HepG2 (cell line): ENCODE data around the gene FMNL2. TPM values are rescaled to one million over a fixed set of nuclear protein-coding genes. Genes with fewer than 3 reads are reported as not detected.

Experiments used
- ATAC-seq: fragments of 200-7000 bp; cut with Tn5 transposase; 3 replicates; pipeline ENCODE4 v1.9.1; 2020; ENCODE audit warnings: mild to moderate bottlenecking, moderate library complexity
- BruUV-seq: library from RNA; stranded (reverse); fragments of 400-500 nt; replicated peaks from 2 replicates; lab custom pipeline; 2021; lab: Mats Ljungman, UMichigan
- CTCF ChIA-PET: fragments of 300-600 bp; formaldehyde crosslinking; extraction: SDS; loops from one replicate; lab custom pipeline; 2021; ENCODE audit warnings: low total read pairs, inconsistent platforms, low intra/inter-chr PET ratio; lab: Yijun Ruan, JAX
- POLR2A ChIA-PET: fragments of 350-600 bp; sonication (Branson Sonifier 250); formaldehyde crosslinking; loops from one replicate; lab custom pipeline; 2020; ENCODE audit warnings: antibody characterized with exemption, inconsistent platforms; lab: Yijun Ruan, JAX
- DNase-seq: peaks from one replicate; pipeline ENCODE4 v3.0.0-alpha.2; 2015; ENCODE audit warnings: low spot score
- FAIRE-seq: peaks from 3 replicates; lab custom pipeline; 2011; peaks lifted over from hg19 to GRCh38; lab: Jason Lieb, UNC
- H2AFZ ChIP-seq: one replicate; pipeline ENCODE4 v1.6.1; 2011; ENCODE audit warnings: low read length, inconsistent platforms
- H3K27ac ChIP-seq: fragments of 300-600 bp; 3 replicates; pipeline ENCODE4 v1.8.0; 2011; ENCODE audit warnings: mixed run types, mild to moderate bottlenecking, mixed read lengths, low read length, inconsistent platforms; ENCODE audit not compliant: insufficient read depth; ENCODE audit errors: extremely low read length
- H3K27me3 ChIP-seq, 2 experiments: fragments of 200-600 bp in 1 of 2; 2 replicates in 1 of 2; 3 replicates in 1 of 2; pipeline versions ENCODE4 v1.6.0 to v1.8.0; 2011; ENCODE audit warnings: low read length in 2 of 2, mild to moderate bottlenecking in 2 of 2, moderate library complexity in 2 of 2, inconsistent platforms in 1 of 2; ENCODE audit not compliant: insufficient read depth in 2 of 2, control insufficient read depth in 1 of 2
- H3K36me3 ChIP-seq, 2 experiments: fragments of 200-600 bp in 1 of 2; replicated peaks in 1 of 2; 2 replicates in 1 of 2; 3 replicates in 1 of 2; pipeline versions ENCODE4 v1.5.1 to v1.8.0; 2011; ENCODE audit warnings: low read length in 2 of 2, inconsistent platforms in 1 of 2; ENCODE audit not compliant: insufficient read depth in 2 of 2, control insufficient read depth in 1 of 2
- H3K4me1 ChIP-seq: 2 replicates; pipeline ENCODE4 v1.5.1; 2012; ENCODE audit warnings: low read length, inconsistent platforms; ENCODE audit not compliant: insufficient read depth
- H3K4me2 ChIP-seq: 2 replicates; pipeline ENCODE4 v1.6.0; 2011; ENCODE audit warnings: low read depth, low read length, inconsistent platforms
- H3K4me3 ChIP-seq, 3 experiments: fragments of 200-600 bp in 1 of 3; sonication (generic), shearing (Covaris generic) in 1 of 3; replicated peaks in 1 of 3; 2 replicates each; pipeline ENCODE4 v1.5.1; 2011 to 2016; ENCODE audit warnings: low read length in 3 of 3, inconsistent platforms in 2 of 3, low read depth in 2 of 3, mild to moderate bottlenecking in 2 of 3, control low read depth in 1 of 3, mixed read lengths in 1 of 3; ENCODE audit not compliant: insufficient read depth in 1 of 3
- H3K79me2 ChIP-seq: one replicate; pipeline ENCODE4 v1.6.1; 2011; ENCODE audit warnings: low read length, inconsistent platforms; ENCODE audit not compliant: insufficient read depth
- H3K9ac ChIP-seq: 2 replicates; pipeline ENCODE4 v1.6.0; 2011; ENCODE audit warnings: mild to moderate bottlenecking, low read depth, low read length, inconsistent platforms; ENCODE audit not compliant: insufficient read depth
- H3K9me3 ChIP-seq: 2 replicates; pipeline ENCODE4 v1.5.1; 2012; ENCODE audit warnings: mild to moderate bottlenecking, low read length
- H4K20me1 ChIP-seq: 2 replicates; pipeline ENCODE4 v1.6.0; 2011; ENCODE audit warnings: inconsistent platforms, mild to moderate bottlenecking, low read length, moderate library complexity; ENCODE audit not compliant: insufficient read depth
- FOXA3 ChIP-seq: IDR thresholded peaks from 2 replicates; pipeline ENCODE4 v1.6.1; 2016; ENCODE audit warnings: missing genetic modification reagents, missing compliant biosample characterization
- MIXL1 ChIP-seq: IDR thresholded peaks from 2 replicates; pipeline ENCODE4 v1.6.1; 2016
- POLR2AphosphoS2 ChIP-seq: IDR thresholded peaks from 2 replicates; pipeline ENCODE4 v1.6.1; 2011; ENCODE audit warnings: low read depth, low read length, improper control_type of control experiment
- RBM22 ChIP-seq: fragments of 200-400 bp; formaldehyde crosslinking; optimal IDR thresholded peaks from 2 replicates; pipeline ENCODE3; 2017; ENCODE audit warnings: mild to moderate bottlenecking, low read length, moderate library complexity
- RBM39 ChIP-seq: fragments of 200-400 bp; formaldehyde crosslinking; IDR thresholded peaks from one replicate; pipeline ENCODE4 v1.6.1; 2018; ENCODE audit warnings: antibody characterized with exemption, mild to moderate bottlenecking, low read depth, low read length; ENCODE audit not compliant: poor library complexity, severe bottlenecking
- SMAD1 ChIP-seq: sonication (generic); formaldehyde crosslinking; IDR thresholded peaks from 2 replicates; pipeline ENCODE4 v1.4.0; 2020; ENCODE audit warnings: missing genetic modification reagents, low read depth, mild to moderate bottlenecking, borderline replicate concordance
- ZFX ChIP-seq: sonication (generic); formaldehyde crosslinking; IDR thresholded peaks from 2 replicates; pipeline ENCODE4 v1.4.0; 2020; ENCODE audit warnings: mild to moderate bottlenecking, low read depth, missing genetic modification reagents, moderate library complexity
- ZNF770 ChIP-seq: sonication (generic); formaldehyde crosslinking; IDR thresholded peaks from 2 replicates; pipeline ENCODE4 v1.5.0; 2020; ENCODE audit warnings: mild to moderate bottlenecking, missing genetic modification reagents
- ZNF792 ChIP-seq: IDR thresholded peaks from 2 replicates; pipeline ENCODE4 v1.6.1; 2016
- WGBS: methylation state at CpG from one replicate; pipeline ENCODE4 v1.1.6; 2017; ENCODE audit warnings: low lambda C conversion rate; 5-methylcytosine and 5-hydroxymethylcytosine counted together
- in situ Hi-C: cut with HindIII; loops from 2 replicates; pipeline ENCODE4 v1.10.0; 2017; ENCODE audit warnings: low pct_unique_long_range_greater_than_20kb; ENCODE audit not compliant: extremely low pct_ligation_motif_present
- intact Hi-C: fragments of 100-400 bp; cut with micrococcal nuclease; formaldehyde crosslinking; loops from one replicate; pipeline ENCODE4 v1.10.0; 2022; ENCODE audit not compliant: unreplicated experiment
- polyA plus RNA-seq, 8 experiments: library from polyadenylated mRNA; depleted of rRNA in 3 of 8; stranded (reverse) in 7 of 8; unstranded in 1 of 8; fragments of >200 nt; fragmentation: Illumina TruSeq in 4 of 8; extraction: Trizol in 4 of 8; gene quantifications; 2 replicates each; pipeline versions ENCODE4 v1.2.1 to v1.2.3, GENCODE V29; 2011 to 2016; ENCODE audit warnings: low read depth in 4 of 8, missing spikeins in 1 of 8, mixed read lengths in 1 of 8; ENCODE audit not compliant: insufficient read depth in 1 of 8
- total RNA-seq, 5 experiments: library from RNA; depleted of rRNA; stranded (reverse); fragments of >200 nt; fragmentation: Illumina TruSeq; extraction: Trizol; gene quantifications; 2 replicates each; pipeline ENCODE4 v1.2.3, GENCODE V29; 2016; ENCODE audit warnings: low read depth in 1 of 5
- TF ChIP-seq, protein P1 (sequence below): sonication (generic); formaldehyde crosslinking; IDR thresholded peaks from 2 replicates; pipeline ENCODE4 v1.4.0; 2020; ENCODE audit warnings: missing genetic modification reagents, borderline replicate concordance
- TF ChIP-seq, protein P2 (sequence below): sonication (generic); formaldehyde crosslinking; IDR thresholded peaks from 2 replicates; pipeline ENCODE4 v1.4.0; 2020; ENCODE audit warnings: missing genetic modification reagents

Gene FMNL2
- total and polyA plus RNA-seq, 2 of the 13 experiments (the other 11 are each of a cell fraction or from before 2014, with no cell fraction given), result 66.5 to 67.7 TPM

DNA sequence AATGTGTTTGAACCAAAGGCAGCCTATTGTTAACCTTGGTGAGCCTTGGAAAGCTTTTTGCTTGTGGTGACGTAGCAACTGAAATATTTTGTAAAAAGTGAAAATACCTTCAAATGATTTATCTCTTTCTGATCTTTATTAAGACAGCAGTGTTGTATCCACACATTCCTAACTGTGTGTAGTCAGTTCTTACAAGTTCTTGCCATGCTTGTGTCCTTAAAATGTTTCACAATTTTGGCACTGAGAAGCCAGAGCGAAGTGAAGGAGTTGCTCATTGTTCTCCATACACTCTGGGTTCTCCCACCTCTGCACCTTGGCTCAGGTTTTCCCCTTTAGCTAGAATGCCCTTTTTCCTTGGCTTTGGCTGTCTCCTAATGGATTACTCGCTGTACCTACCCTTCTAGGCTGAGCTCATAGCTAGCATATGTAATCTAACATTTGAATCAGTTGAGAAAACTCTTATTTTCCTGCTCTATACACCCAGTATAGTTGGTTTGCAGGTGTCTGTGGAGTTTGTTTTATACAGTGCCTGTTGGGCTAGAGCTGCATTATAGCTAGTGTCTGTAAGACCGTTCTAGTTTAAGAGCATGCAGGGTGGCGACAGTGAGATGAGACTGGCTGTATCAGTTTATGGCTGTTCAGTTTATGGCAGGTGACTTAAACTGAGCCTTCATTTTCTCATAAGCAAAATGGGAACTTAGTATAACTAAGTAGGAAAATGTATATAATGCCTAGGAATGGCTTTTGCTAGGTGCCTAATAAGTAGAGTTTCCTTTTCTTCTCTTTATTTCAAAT lies 45.5 kb downstream of the FMNL2 start:
- Histone ChIP-seq H3K36me3 (no peaks in the 10 kb centered on the region), H3K27ac (no peak overlapping the region), H3K27me3 (no peaks in the 10 kb centered on the region), H3K4me2 (no peak overlapping the region), H2AFZ (no peak overlapping the region), H3K4me1 (peaks cover 65% of the 10 kb centered on the region), H3K9me3 (no peaks in the 10 kb centered on the region), H4K20me1 (peaks cover 79% of the 10 kb centered on the region), H3K9ac (no peak overlapping the region), H3K4me3 (no peak overlapping the region), H3K79me2 (peaks cover 98% of the 10 kb centered on the region)
- BruUV-seq, result no TSS peak
- ATAC-seq (no peak), DNase-seq (no peak), FAIRE-seq (no peak)
- peak; percentile 30 for TF ChIP-seq RBM22
- TF ChIP-seq ZNF792, result no peak
- intact Hi-C loops (no loop called here), in situ Hi-C loops (no loop called here)
- POLR2A ChIA-PET, result no interaction called here
- CTCF ChIA-PET, result no interaction called here
- WGBS, result 83% methylated on average over 5 of the region's 5 CpGs

GRCh38 chr2:152383702-152384101 lies 48.7 kb downstream of the FMNL2 start:
- DNase-seq (no peak), FAIRE-seq (no peak), ATAC-seq (no peak)
- Histone ChIP-seq H3K4me3 (no peak overlapping the region), H3K9ac (no peak overlapping the region), H3K27ac (no peak overlapping the region), H2AFZ (no peak overlapping the region), H3K4me2 (no peak overlapping the region), H3K36me3 (no peaks in the 10 kb centered on the region; a peak in 1 of 5 replicates), H3K27me3 (no peaks in the 10 kb centered on the region), H3K4me1 (peaks cover 52% of the 10 kb centered on the region), H4K20me1 (peaks cover 57% of the 10 kb centered on the region), H3K9me3 (no peaks in the 10 kb centered on the region), H3K79me2 (peaks cover 99% of the 10 kb centered on the region)
- intact Hi-C loops (loop anchor here (2.0 kb wide), 1 partner anchor 25 kb away; no protein-coding TSS in a partner anchor), in situ Hi-C loops (no loop called here)
- POLR2A ChIA-PET, result no interaction called here
- BruUV-seq, result no TSS peak
- CTCF ChIA-PET, result no interaction called here
- TF ChIP-seq ZNF770 (CRISPR knock-in tag), result no peak
- TF ChIP-seq, protein P1, sequence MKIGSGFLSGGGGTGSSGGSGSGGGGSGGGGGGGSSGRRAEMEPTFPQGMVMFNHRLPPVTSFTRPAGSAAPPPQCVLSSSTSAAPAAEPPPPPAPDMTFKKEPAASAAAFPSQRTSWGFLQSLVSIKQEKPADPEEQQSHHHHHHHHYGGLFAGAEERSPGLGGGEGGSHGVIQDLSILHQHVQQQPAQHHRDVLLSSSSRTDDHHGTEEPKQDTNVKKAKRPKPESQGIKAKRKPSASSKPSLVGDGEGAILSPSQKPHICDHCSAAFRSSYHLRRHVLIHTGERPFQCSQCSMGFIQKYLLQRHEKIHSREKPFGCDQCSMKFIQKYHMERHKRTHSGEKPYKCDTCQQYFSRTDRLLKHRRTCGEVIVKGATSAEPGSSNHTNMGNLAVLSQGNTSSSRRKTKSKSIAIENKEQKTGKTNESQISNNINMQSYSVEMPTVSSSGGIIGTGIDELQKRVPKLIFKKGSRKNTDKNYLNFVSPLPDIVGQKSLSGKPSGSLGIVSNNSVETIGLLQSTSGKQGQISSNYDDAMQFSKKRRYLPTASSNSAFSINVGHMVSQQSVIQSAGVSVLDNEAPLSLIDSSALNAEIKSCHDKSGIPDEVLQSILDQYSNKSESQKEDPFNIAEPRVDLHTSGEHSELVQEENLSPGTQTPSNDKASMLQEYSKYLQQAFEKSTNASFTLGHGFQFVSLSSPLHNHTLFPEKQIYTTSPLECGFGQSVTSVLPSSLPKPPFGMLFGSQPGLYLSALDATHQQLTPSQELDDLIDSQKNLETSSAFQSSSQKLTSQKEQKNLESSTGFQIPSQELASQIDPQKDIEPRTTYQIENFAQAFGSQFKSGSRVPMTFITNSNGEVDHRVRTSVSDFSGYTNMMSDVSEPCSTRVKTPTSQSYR (CRISPR knock-in tag), result no peak
- TF ChIP-seq, protein P2, sequence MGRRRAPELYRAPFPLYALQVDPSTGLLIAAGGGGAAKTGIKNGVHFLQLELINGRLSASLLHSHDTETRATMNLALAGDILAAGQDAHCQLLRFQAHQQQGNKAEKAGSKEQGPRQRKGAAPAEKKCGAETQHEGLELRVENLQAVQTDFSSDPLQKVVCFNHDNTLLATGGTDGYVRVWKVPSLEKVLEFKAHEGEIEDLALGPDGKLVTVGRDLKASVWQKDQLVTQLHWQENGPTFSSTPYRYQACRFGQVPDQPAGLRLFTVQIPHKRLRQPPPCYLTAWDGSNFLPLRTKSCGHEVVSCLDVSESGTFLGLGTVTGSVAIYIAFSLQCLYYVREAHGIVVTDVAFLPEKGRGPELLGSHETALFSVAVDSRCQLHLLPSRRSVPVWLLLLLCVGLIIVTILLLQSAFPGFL, result no peak
- TF ChIP-seq ZFX, result no peak
- TF ChIP-seq RBM39, result no peak
- TF ChIP-seq POLR2AphosphoS2, result no peak
- no peak for TF ChIP-seq FOXA3 (CRISPR knock-in tag)
- no peak for TF ChIP-seq SMAD1 (CRISPR knock-in tag)
- no peak for TF ChIP-seq MIXL1 (CRISPR knock-in tag)
